Omental fat pad (tissue), 4 donors: Measurements from ENCODE around the gene MIGA2. TPM values are rescaled to one million over a fixed set of nuclear protein-coding genes. Genes with fewer than 3 reads are reported as not detected.

Experiments
- ATAC-seq: fragments of 150-250 bp; one replicate; pipeline ENCODE4 v1.9.1; 2016; ENCODE audit warnings: mild to moderate bottlenecking, moderate library complexity; ENCODE audit not compliant: low FRiP score
- DNase-seq: peaks from one replicate; pipeline ENCODE4 v3.0.0-alpha.2; 2019; ENCODE audit warnings: low spot score
- CTCF ChIP-seq, 3 donors: fragments of 450-650 bp; IDR thresholded peaks; one replicate each; pipeline ENCODE4 v1.5.1; 2016 to 2017; ENCODE audit warnings: antibody characterized with exemption in 3 of 3, mild to moderate bottlenecking in 3 of 3, moderate library complexity in 2 of 3
- total RNA-seq, 4 donors: library from RNA; depleted of rRNA; stranded (reverse); fragments of >200 nt; gene quantifications; one replicate each; pipeline ENCODE4 v1.1.0, GENCODE V29; 2016

The MIGA2 gene
- total RNA-seq, 4 donors from 2014 or later: 19.4 to 38.5 (median 20.9) TPM

GRCh38 chr9:129107651-129108050 is 71.2 kb downstream of the MIGA2 start:
- no peak for TF ChIP-seq CTCF (IDR thresholded peaks at IDR 0.05)
- DNase-seq (no peak), ATAC-seq (no peak)

DNA sequence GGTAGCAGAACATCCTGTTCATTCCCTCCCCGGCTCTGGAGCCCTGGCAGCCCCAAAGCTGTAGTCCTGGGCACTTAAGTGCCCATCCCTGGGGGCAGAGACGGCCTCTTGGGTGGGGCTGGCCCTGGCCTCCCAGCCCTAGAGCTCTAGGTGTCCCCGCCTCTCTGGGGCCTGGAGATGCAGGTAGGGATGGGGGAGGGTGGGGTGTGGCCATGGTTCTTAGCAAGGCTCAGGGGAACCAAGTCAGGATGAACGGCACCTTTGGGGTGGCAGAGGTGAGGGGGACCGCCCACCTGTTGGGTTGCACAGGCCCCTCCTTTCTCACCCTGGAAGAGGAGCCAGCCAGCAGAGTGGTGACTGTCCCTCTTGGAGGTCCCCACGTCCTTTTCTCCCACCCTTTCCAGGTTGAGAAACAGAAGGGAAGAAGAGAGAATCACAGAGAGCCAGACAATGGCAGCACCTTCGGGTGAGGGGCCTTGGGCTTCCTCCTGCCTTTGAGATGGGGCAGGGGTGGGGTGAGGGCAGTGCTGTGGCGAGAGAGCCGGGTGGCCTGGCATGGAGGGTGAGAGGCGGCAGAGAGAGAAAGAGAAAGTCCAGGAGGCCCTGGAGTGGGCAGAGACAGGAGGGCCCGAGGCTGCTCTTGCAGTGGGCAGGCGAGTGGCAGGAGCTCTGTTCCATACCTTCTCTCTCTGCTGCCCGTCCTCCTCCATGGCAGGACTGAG is 71.8 kb downstream of the MIGA2 start:
- DNase-seq (no peak), ATAC-seq (no peak)
- no peak for TF ChIP-seq CTCF (IDR thresholded peaks at IDR 0.05)

- no peak for ATAC-seq
- no peak for TF ChIP-seq CTCF (IDR thresholded peaks at IDR 0.05)
- DNase-seq: no peak
Observed at GRCh38 chr9:129108805-129109536, 72.5 kb downstream of the MIGA2 start.

DNA sequence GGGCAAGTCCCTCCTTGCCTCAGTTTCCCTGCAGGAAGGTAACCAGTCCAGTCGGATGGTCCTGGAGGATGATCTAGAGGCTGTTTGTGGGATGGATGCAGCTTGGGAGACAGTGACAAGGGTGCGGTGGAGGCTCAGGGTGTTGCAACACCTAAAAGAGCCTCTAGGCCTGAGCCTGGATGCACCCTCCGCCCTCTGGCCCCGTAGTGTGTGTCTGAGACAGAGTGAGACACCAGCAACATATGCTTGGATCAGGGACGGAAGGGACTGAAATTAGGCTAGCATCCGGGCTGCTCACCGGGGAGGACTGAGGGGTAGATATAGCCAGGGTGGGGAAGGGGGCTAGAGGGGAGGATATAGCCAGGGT is 73.1 kb downstream of the MIGA2 start:
- ATAC-seq (no peak), DNase-seq (no peak)
- TF ChIP-seq CTCF (IDR thresholded peaks at IDR 0.05): no peak

GRCh38 chr9:129109952-129110739 is 73.7 kb downstream of the MIGA2 start:
- peak; percentile 30 for ATAC-seq
- DNase-seq: no peak
- TF ChIP-seq CTCF (IDR thresholded peaks at IDR 0.05): no peak

GRCh38 chr9:129110740-129111527 is 74.5 kb downstream of the MIGA2 start, which contains the start of the genes CRAT and PTPA:
TSS of gene CRAT (minus strand) at chr9:129110793. CDS start at chr9:129110509, 284 bp downstream.
TSS of gene PTPA (plus strand) at chr9:129111415. CDS start at chr9:129111601, 186 bp downstream.
- ATAC-seq: peak; percentile 87
- TF ChIP-seq CTCF (IDR thresholded peaks at IDR 0.05): no peak
- peak; percentile 87 for DNase-seq
